HT1080 (cell line): ENCODE measurements around the gene ADPRH. TPM values are rescaled to one million over a fixed set of nuclear protein-coding genes. Genes with fewer than 3 reads are reported as not detected.
"Not testable (repeated sequence)": the region's sequence is repeated elsewhere in the genome, so short reads cannot be mapped to it uniquely, and the experiment has no call there.

Experiments used
- DNase-seq: peaks from one replicate; pipeline ENCODE4 v3.0.0-alpha.2; 2015; ENCODE audit warnings: low read depth
- polyA plus RNA-seq, 2 experiments: library from polyadenylated mRNA; depleted of rRNA; stranded (reverse); fragments of >200 nt; gene quantifications; 2 replicates each; pipeline ENCODE4 v1.2.3, GENCODE V29; 2015
- total RNA-seq: library from RNA; depleted of rRNA; stranded (reverse); fragments of >200 nt; shearing (Covaris generic); gene quantifications from 2 replicates; pipeline ENCODE4 v1.2.3, GENCODE V29; 2014; rRNA removed

Gene ADPRH
- total RNA-seq, result not detected in 2 replicates
- polyA plus RNA-seq (2015; cell fraction: cytosol; rRNA removed), result not detected in 2 replicates
- polyA plus RNA-seq (2015; cell fraction: nucleus; rRNA removed), result 0.07 TPM in 1 of 2 replicates, not detected in the other

- DNase-seq, result no peak
Observed at GRCh38 chr3:119579366-119580066, at the start of gene ADPRH. Gene ADPRH (plus strand): TSS chr3:119579492. CDS start chr3:119582170, 2,678 bp downstream.

DNA sequence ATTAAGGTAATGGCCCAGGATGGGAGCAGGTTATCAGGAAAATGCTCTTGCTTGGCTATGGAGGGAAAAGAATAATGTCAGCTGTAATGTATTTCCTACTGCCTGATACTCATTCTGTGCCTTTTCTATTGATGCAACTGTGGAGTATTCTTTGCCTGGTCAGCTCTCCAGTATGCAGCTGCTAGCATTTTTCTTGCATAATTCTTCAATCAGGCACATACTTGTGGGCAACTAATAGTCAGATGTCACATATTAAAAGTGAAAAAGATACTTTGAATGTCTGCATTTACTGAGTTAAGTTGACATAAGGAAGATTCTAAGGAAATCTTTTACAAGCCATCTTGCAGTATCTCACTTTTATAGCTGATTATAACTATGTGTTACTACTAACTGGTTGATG lies 49.4 kb upstream of the ADPRH start:
- no peak for DNase-seq

DNA sequence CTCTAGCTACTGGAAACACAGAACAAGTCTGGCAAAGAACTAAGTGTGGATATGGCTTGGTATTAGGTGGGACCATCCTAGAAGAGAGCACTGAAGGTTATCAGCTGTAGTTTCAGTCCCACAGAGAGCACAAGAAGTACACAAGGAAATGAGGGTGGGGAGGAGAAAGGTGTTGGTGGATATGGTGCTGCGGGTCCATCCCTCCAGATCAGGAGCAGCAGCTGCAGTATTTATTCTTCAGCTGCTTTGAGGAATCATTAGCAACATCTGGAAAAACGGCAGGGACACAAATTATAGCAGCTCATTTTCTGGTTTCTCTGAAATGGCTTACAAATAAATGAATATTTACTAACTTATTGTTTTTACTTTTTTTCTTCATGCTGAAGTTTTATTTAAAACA lies 48.8 kb upstream of the ADPRH start:
- no peak for DNase-seq

DNA sequence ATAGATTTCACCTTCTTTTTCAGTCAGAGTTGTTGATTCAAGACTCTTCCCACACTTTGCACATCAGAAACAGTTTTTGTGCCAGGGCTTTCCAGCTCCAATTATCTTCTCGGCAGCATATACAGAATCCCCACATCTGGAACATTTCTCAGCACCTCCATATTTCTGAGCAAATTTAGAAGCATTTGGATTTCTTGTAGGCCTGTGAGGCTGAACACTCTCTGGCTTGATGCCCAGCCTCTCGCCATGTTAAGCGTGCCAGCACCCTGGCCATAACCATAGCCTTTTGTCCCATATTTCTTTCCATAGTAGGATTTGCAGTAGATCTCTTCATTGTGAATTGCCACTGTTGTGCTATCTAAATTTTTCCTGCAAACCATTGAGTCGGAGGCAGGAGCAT lies 48.1 kb upstream of the ADPRH start:
- DNase-seq, result no peak

DNA sequence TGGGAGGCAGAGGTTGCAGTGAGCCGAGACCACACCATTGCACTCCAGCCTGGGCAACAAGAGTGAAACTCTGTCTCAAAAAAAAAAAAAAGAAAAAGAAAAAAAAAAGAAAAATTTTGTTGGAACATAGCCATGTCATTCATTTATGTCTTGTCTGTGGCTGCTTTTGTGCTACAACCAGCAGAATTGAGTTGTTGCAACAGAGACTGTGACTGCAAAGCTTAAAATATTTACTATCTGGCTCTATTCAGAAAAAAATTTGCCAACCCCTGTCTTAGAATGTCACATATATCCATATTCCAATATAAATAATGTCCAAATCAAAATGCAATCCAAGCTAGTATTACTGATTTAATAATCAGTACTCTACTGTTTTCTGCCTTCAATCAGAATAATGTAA lies 45.0 kb upstream of the ADPRH start:
- no peak for DNase-seq

GRCh38 chr3:119536757-119537156 lies 42.5 kb upstream of the ADPRH start:
- no peak for DNase-seq

DNA sequence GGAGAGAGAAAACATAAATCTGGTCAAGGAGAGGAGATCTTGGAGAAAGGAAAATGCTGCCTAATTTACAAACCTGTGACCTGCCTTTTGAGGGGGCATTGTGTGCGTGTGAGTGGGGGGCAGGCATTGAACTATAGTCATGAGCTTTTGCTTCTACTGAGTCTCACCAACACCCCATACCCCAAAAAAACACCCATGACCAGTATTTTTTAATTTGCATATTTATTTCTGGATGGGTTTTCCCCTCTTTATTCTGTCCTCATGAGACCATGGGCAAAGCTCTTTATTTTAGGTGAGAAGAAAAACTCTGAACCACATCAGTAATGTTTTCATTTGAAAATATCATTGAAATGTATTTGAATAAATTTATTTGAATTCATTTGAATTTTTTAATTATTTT lies 40.5 kb upstream of the ADPRH start:
- DNase-seq, result no peak

GRCh38 chr3:119541547-119541946 lies 37.7 kb upstream of the ADPRH start:
- no peak for DNase-seq

- DNase-seq, result no peak
Observed at GRCh38 chr3:119542168-119542767, 37.0 kb upstream of the ADPRH start.

- DNase-seq, result no peak
Observed at GRCh38 chr3:119543147-119543546, 36.1 kb upstream of the ADPRH start.

DNA sequence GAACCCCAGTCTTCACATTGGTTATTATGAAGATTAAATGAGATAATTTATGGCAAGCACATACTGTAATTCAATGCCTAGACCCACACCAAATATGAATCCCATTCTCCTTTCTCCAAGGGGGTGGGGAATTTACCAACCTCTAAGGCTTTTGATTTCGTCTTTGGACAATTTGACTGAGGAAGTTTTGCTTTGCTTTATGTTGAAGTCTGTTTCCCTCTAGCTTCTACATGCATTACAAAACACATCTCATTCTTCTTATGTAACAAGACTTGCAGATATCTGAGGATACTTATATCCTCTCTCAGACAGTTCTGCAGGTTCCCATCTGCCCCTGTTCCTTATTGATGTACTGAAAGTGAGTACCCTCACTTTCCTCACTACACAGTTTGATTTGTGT lies 32.1 kb upstream of the ADPRH start:
- DNase-seq, result no peak

DNA sequence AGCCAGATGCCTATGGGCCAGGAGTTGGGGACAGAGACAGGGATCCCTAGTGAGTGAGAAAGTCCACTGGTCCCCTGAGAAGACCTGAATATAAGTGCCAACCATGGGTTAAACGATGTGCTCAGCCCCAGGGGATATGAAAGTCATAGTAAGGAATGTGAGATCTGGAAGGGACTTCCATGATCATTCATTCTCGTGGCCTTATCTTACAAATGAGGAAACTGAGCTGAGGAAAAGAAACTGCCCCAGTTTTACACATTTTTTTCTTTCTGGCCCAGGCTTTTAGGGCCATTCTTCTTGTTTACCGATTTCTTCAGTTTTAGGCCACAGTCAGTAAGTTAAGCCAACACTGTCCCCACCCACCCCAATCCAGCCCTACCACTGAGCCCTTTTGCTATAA lies 31.0 kb upstream of the ADPRH start:
- no peak for DNase-seq

DNA sequence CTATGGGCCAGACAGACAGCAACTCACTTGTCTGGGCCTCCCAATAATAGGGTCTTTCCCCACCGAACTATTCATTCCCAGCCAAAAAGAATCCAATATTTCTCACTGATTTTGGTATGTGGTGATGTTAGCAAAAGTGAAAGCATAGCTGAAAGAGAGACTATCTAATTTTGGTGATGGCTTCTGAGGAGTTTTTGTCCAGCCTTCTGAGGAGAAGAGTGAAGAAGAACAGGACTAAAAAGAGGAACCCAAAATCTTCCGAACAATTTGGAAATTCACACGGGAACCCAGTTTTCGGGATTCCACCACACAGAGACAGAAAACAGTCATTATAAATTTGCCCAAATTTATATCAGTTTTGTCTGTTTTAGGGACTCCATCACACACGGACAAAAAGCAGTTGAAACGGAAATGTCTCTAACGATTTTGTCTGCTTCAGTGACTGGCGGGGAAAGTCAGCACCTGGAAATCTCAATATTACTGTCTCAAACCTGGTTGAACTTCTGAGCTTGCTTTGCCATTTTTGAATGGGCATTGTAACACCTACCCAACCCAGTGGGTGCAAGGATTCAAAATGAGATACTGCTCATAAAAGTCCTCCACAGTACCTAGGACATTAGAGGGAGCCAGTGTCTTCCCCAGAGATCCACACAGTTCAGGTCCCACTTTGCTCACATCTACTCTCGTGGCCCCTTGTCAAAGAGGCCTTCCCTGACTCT lies 28.9 kb upstream of the ADPRH start:
- no peak for DNase-seq

DNA sequence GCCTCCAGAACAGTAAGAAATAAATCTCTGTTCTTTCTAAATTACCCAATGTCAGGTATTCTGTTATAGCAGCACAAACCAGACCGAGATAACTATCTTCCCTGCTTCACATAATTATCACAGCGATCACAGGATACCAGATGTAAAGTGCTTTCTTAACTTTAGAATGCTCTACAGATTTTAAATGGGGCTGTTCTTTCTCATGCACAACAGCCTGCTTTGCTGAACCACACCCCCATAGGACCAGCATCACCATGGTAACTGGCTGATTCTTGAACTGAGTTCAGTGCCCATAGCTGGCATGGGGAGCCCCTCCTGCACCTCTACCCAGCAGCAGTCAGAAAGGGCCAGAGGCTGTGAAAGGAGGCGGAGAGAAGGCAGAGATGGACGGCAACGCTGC lies 27.7 kb upstream of the ADPRH start:
- no peak for DNase-seq

GRCh38 chr3:119552928-119553327 lies 26.4 kb upstream of the ADPRH start:
- DNase-seq, result not testable (repeated sequence)

DNA sequence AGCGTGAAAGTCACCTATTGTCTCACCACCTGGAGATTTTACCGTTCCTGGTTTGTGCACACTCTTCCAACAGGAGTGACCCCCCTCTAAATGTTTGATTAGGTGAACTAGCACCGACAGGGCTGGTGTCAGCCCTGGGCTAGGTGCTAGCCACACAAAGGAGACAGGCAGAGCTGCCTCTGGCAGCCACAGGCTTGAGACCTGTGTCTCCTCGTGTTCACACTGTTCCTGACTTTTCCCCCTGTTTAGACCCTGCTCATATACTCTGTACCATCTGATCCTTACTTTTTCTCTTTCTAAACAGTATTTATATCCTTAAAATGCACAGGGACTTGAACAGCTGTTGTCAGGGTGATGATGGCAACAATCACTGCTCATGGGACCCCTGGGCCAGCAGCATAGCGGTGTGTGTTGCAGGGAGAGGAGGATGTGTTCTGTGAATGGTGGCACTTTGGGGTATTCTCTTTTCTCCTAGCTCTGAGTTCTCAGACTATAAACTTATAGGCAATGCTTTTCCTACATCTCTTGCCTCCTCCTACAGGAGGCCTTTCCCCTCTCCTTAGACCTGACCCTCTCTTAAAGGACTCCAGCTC lies 25.4 kb upstream of the ADPRH start:
- no peak for DNase-seq

DNA sequence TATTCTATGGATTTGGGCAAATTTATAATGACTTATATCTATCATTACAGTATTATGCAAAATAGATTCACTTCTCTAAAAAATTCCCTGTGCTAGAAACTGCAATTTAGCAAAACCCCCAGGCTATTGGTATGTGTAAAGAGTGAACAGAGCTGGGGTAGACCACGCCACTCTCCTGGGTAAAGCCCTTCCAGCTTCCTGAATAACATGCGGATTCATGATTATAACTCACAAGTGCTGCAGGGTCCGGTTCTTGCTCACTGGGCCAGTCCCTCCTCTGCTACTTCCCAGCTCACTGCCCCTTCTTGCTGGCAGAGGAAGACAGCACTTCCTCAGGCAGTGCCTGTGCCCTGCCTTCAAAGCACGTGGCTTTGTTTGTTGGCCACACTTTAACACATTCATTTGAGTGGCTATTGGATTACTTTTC lies 24.0 kb upstream of the ADPRH start:
- DNase-seq, result no peak

- DNase-seq, result no peak
Observed at GRCh38 chr3:119555929-119556328, 23.4 kb upstream of the ADPRH start.

- DNase-seq, result no peak
Observed at GRCh38 chr3:119557192-119557876, 22.0 kb upstream of the ADPRH start.

GRCh38 chr3:119557877-119558269 lies 21.4 kb upstream of the ADPRH start:
- no peak for DNase-seq

DNA sequence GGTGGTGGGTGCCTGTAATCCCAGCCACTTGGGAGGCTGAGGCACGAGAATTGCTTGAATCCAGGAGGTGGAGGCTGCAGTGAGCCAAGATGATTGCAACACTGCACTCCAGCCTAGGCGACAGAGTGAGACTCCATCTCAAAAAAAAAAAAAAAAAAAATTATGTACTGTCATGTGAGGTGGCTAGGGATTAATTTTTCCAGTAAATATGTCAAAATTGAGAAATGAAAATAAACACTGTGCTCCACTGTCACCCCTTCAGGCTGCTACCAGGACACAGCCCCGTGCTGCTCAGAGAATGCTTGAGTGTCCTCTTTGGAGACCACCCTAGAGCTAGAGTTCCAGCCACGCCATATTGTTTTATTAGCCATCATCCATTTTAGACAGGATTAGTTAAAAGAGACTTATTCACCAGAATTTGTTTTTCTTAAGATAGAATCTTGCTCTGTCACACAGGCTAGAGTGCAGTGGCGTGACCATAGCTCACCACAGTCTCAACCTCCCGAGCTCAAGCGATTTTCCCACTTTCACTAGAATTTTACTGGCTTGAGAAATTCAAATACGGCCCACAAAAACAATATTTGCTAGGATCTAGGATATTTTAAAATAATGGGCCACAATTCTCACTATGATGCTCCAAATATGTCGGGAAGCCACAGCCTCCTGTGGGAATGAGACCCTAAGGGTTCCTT lies 20.5 kb upstream of the ADPRH start:
- DNase-seq, result no peak
